ENCODE results near the gene ACTL6B. TPM values are rescaled to one million over a fixed set of nuclear protein-coding genes. Genes with fewer than 3 reads are reported as not detected.

Gene ACTL6B
- total and polyA plus RNA-seq, 2 of the 8 experiments (the other 6 are each of a cell fraction or from before 2014, with no cell fraction given): 2.1 to 4.5 TPM

GRCh38 chr7:100685631-100686145 is 29.4 kb upstream of the ACTL6B start (continued):
- TF ChIP-seq YY1 (IDR thresholded peaks at IDR 0.05; ENCODE audit: low read depth, low read length) (no peak), ATF2 (IDR thresholded peaks at IDR 0.05; ENCODE audit: low read length) (no peak), TEAD4 (IDR thresholded peaks at IDR 0.05; ENCODE audit: low read depth, low read length) (no peak), RNF2 (IDR thresholded peaks at IDR 0.05; ENCODE audit: borderline replicate concordance, low read depth, low read length, missing control alignments, poor library complexity, severe bottlenecking) (no peak)

All from H1 (cell line).